ENCODE data around the gene LRRC17. TPM values are rescaled to one million over a fixed set of nuclear protein-coding genes. Genes with fewer than 3 reads are reported as not detected.

LRRC17 gene
- total and polyA plus RNA-seq, 2 of the 4 experiments (the other 2 are of a cell fraction), result 250 to 280 TPM

DNA sequence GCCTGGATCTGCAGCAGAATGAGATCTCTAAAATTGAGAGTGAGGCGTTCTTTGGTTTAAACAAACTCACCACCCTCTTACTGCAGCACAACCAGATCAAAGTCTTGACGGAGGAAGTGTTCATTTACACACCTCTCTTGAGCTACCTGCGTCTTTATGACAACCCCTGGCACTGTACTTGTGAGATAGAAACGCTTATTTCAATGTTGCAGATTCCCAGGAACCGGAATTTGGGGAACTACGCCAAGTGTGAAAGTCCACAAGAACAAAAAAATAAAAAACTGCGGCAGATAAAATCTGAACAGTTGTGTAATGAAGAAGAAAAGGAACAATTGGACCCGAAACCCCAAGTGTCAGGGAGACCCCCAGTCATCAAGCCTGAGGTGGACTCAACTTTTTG is 21.4 kb downstream of the LRRC17 start:
- Histone ChIP-seq H3K14ac (replicated peaks; ENCODE audit: low read depth, low read length) (peak overlapping the region; percentile 70; the same call in 1 of the 2 replicates), H3K4me3 (ENCODE audit: insufficient read depth, low read depth, low read length) (no peak overlapping the region), H3K4ac (ENCODE audit: low read depth, low read length) (peak overlapping the region; percentile 79), H3K9ac (ENCODE audit: low read depth, low read length) (no peak overlapping the region), H2BK15ac (ENCODE audit: low read depth, low read length) (peak overlapping the region; percentile 2; the same call in 2 of the 3 replicates), H4K5ac (ENCODE audit: low read depth, low read length) (peak overlapping the region; percentile 47), H2AK5ac (ENCODE audit: low read depth, low read length) (peak overlapping the region; percentile 82), H3K27me3 (ENCODE audit: control insufficient read depth, insufficient read depth, low read length) (no peaks in the 10 kb centered on the region), H2BK5ac (ENCODE audit: low read depth, low read length, poor library complexity, severe bottlenecking) (peak overlapping the region; percentile 65), H3K79me1 (ENCODE audit: low read depth in 1 of 2, low read length in 2 of 2) (peaks cover 22 to 61% of the 10 kb centered on the region in 2 experiments), H3K9me3 (ENCODE audit: control insufficient read depth, insufficient read depth, low read length) (no peaks in the 10 kb centered on the region), H4K20me1 (ENCODE audit: insufficient read depth, low read length) (no peaks in the 10 kb centered on the region), H3K4me1 (ENCODE audit: control insufficient read depth, insufficient read depth, low read length) (peaks cover 24% of the 10 kb centered on the region), H2BK20ac (ENCODE audit: low read depth, low read length) (peak overlapping the region; percentile 64), H3K4me2 (ENCODE audit: low read depth, low read length) (peak overlapping the region; percentile 24), H4K91ac (ENCODE audit: insufficient read depth, low read depth, low read length) (peak overlapping the region; percentile 58), H3K9me1 (ENCODE audit: insufficient read depth, low read length) (peaks cover 31% of the 10 kb centered on the region), H3K56ac (ENCODE audit: extremely low read depth, insufficient read depth, low read length) (peak overlapping the region; percentile 53; the same call in 1 of the 2 replicates), H2BK120ac (ENCODE audit: low read depth, low read length) (peak overlapping the region; percentile 67), H3K18ac (ENCODE audit: low read depth, low read length) (peak overlapping the region; percentile 40), H3K27ac (ENCODE audit: insufficient read depth, low read length) (peak overlapping the region; percentile 53; the same call in 1 of the 2 replicates), H4K8ac (ENCODE audit: low read depth in 2 of 2, low read length in 2 of 2) (peak overlapping the region; percentile 32 to 83), H2AK9ac (replicated peaks; ENCODE audit: low read depth, low read length, poor library complexity) (no peak overlapping the region), H3K23ac (ENCODE audit: low read depth, low read length) (peak overlapping the region; percentile 18; the same call in 1 of the 2 replicates), H3K36me3 (ENCODE audit: control insufficient read depth, insufficient read depth, low read length) (peaks cover 9% of the 10 kb centered on the region), H2AFZ (replicated peaks; ENCODE audit: low read length, poor library complexity) (peak overlapping the region; percentile 55)
- BruUV-seq (replicated peaks), result no TSS peak
- intact Hi-C loops (cut with micrococcal nuclease) (no loop called here), in situ Hi-C loops (cut with MboI; ENCODE audit: low sequenced_read_pairs) (no loop called here), dilution Hi-C loops (cut with HindIII; ENCODE audit: low sequenced_read_pairs, unreplicated experiment) (no loop called here)
- ChIA-PET POLR2A (ENCODE audit: unreplicated experiment) (no interaction called here), CTCF (no interaction called here)
- no peak for TF ChIP-seq RCOR1 (IDR thresholded peaks at IDR 0.05; ENCODE audit: insufficient replicate concordance, low read length)
- TF ChIP-seq, protein P1, sequence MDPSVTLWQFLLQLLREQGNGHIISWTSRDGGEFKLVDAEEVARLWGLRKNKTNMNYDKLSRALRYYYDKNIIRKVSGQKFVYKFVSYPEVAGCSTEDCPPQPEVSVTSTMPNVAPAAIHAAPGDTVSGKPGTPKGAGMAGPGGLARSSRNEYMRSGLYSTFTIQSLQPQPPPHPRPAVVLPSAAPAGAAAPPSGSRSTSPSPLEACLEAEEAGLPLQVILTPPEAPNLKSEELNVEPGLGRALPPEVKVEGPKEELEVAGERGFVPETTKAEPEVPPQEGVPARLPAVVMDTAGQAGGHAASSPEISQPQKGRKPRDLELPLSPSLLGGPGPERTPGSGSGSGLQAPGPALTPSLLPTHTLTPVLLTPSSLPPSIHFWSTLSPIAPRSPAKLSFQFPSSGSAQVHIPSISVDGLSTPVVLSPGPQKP (IDR thresholded peaks at IDR 0.05; ENCODE audit: borderline replicate concordance, low read depth, low read length), result no peak
- TF ChIP-seq CEBPB (IDR thresholded peaks at IDR 0.05; ENCODE audit: low read depth, low read length), result no peak
- TF ChIP-seq POLR2A (IDR thresholded peaks at IDR 0.05; ENCODE audit: low read depth, low read length), result no peak
- TF ChIP-seq MAZ (IDR thresholded peaks at IDR 0.05; ENCODE audit: borderline replicate concordance, low read depth, low read length), result no peak
- TF ChIP-seq RAD21 (IDR thresholded peaks at IDR 0.05; ENCODE audit: low read length), result no peak
- no peak for TF ChIP-seq FOS (IDR thresholded peaks at IDR 0.05; ENCODE audit: low read depth, low read length)
- TF ChIP-seq BHLHE40 (IDR thresholded peaks at IDR 0.05; ENCODE audit: low read depth, low read length), result no peak
- TF ChIP-seq SMC3 (IDR thresholded peaks at IDR 0.05; ENCODE audit: low read depth, low read length), result no peak
- no peak for TF ChIP-seq MXI1 (IDR thresholded peaks at IDR 0.05; ENCODE audit: borderline replicate concordance, low read depth, low read length)
- TF ChIP-seq USF2 (IDR thresholded peaks at IDR 0.05; ENCODE audit: low read depth, low read length), result no peak
- no peak for TF ChIP-seq RFX5 (IDR thresholded peaks at IDR 0.05; ENCODE audit: low read depth, low read length)
- no peak for TF ChIP-seq NFE2L2 (IDR thresholded peaks at IDR 0.05; ENCODE audit: low read depth, low read length)
- TF ChIP-seq CTCF (conservative IDR thresholded peaks at IDR 0.05; ENCODE audit: low read depth, low read length), result no peak
- TF ChIP-seq CHD1 (IDR thresholded peaks at IDR 0.05; ENCODE audit: low read depth, low read length), result no peak
- no peak for TF ChIP-seq MAFK (IDR thresholded peaks at IDR 0.05; ENCODE audit: low read depth, low read length)
- DNase-seq (no peak), ATAC-seq (ENCODE audit: low read depth) (no peak; the same call in 1 of the 2 replicates)
- 67% methylated on average over 1 of the region's 8 CpGs; no CpG with 5 or more reads in 1 of the 2 experiments for WGBS, 2 experiments (ENCODE audit: extremely low coverage in 2 of 2, insufficient read length in 1 of 2)

Measured in IMR-90 (cell line).